PFSK-1 (cell line): Measurements from ENCODE around the gene WDR4.
A peak's percentile ranks its signal among the peaks of the same experiment; 100 is the strongest.

Source experiments
- FOXP2 ChIP-seq: optimal IDR thresholded peaks from 2 replicates; pipeline ENCODE3; 2011; ENCODE audit warnings: borderline replicate concordance, control low read depth, inconsistent platforms; ENCODE audit not compliant: insufficient read depth; ENCODE audit errors: extremely low read length, extremely low read depth
- POLR2AphosphoS5 ChIP-seq: IDR thresholded peaks from 2 replicates; pipeline ENCODE4 v1.6.1; 2012; ENCODE audit warnings: low read depth, mild to moderate bottlenecking, control low read depth, low read length, moderate library complexity
- REST ChIP-seq, 2 experiments: IDR thresholded peaks; 2 replicates each; pipeline versions ENCODE4 v1.6.1 to v1.8.0; 2011 to 2012; ENCODE audit warnings: low read depth in 2 of 2, low read length in 2 of 2, control low read depth in 1 of 2, inconsistent platforms in 1 of 2, mild to moderate bottlenecking in 1 of 2, moderate library complexity in 1 of 2; ENCODE audit not compliant: insufficient read depth in 1 of 2
- SIN3A ChIP-seq: IDR thresholded peaks from 2 replicates; pipeline ENCODE4 v1.6.1; 2012; ENCODE audit warnings: mild to moderate bottlenecking, low read length, moderate library complexity, borderline replicate concordance; ENCODE audit not compliant: insufficient read depth
- TAF1 ChIP-seq: IDR thresholded peaks from 2 replicates; pipeline ENCODE4 v1.6.1; 2012; ENCODE audit warnings: low read length, control low read depth, borderline replicate concordance; ENCODE audit not compliant: insufficient read depth

WDR4 gene

DNA sequence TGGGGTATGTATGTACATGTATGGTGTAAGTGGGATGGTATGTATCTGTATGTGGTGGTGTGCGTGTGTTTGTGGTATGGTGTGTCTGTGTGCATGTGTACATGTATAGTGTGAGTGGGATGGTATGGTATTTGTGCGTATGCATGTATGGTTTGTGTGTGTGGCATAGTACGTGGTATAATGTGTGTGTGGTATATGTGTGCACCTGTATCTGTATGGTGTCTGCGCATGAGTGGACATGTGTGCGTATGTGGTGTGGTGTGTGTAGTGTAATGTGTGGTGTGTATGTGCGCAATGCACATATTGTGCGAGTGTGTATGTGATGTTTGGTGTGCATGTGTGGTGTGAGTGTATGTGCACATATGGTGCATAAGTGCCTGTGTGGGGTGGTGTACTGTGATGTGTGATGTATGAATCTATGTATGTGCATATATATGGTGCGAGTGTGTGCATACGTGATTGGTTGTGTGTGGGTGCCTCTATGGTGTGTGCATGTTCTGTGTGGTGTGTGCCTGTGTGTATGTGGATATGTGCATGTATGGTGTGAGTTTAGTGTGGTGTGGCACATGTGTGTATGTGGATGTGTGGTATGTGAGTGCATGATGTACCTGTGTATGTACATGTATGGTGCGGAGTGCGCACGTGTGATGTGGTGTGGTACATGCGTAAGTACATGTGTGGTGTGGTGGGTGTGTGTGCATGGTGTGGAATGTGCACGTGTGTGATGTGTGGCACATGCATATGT is 38.8 kb downstream of the WDR4 start:
- no peak for TF ChIP-seq TAF1
- no peak for TF ChIP-seq SIN3A
- no peak for TF ChIP-seq REST (IDR thresholded peaks at IDR 0.05; ENCODE audit: insufficient read depth in 1 of 2, low read depth in 2 of 2, low read length in 2 of 2)
- no peak for TF ChIP-seq FOXP2
- TF ChIP-seq POLR2AphosphoS5: no peak; the same call in 1 of the 2 replicates

DNA sequence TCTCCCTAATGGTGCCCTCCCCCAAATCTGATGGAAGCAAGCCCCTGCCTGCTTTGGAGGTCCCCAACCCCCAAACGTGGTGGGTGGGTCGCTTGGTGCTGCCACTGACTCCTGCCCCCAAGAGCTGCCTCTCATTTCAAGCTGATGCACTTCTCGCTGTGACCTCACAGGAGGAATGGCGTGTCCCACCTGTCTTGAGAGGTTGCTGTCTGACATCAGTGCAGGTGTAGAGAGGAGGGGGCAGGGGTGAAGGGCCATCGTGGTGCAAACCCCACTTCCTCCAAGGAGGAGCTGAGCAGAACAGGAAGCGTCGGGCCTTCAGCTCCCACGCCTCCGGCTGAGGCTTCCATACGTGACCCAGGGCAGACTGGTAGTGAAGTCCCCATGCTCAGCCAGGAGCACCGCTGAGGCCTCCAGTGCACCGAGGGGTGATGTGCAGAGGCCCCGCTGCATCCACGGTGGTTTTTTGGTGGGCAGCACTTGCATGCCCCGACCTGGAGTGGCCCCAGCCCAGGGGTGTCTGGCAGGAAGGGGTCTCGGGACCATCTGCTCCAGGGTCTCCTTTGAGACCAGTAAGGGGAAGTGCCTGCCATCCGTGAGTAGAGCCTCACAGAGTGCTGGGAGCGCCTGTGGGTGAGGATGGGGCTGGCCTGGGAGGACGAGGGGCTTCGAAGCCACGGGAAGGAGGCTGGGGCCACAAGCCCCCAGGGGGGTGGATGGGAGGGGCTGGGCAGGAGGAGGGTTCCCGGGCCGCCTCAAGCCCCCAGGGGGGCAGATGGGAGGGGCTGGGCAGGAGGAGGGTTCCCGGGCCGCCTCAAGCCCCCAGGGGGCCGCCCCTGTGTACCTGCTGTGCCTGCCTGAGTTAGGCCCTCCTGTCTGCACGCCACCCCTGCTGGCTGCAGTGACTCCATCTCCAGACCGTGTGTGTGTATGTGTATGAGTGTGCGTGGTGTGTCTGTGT is 39.8 kb downstream of the WDR4 start:
- no peak for TF ChIP-seq POLR2AphosphoS5
- no peak for TF ChIP-seq REST (IDR thresholded peaks at IDR 0.05; ENCODE audit: insufficient read depth in 1 of 2, low read depth in 2 of 2, low read length in 2 of 2)
- no peak for TF ChIP-seq FOXP2
- no peak for TF ChIP-seq SIN3A
- TF ChIP-seq TAF1: no peak

GRCh38 chr21:42837421-42838211 is 41.7 kb downstream of the WDR4 start:
- TF ChIP-seq REST (IDR thresholded peaks at IDR 0.05; ENCODE audit: insufficient read depth in 1 of 2, low read depth in 2 of 2, low read length in 2 of 2) (no peak), POLR2AphosphoS5 (0 out of 2 replicates have a peak, but pooled peaks have one; percentile 40)

DNA sequence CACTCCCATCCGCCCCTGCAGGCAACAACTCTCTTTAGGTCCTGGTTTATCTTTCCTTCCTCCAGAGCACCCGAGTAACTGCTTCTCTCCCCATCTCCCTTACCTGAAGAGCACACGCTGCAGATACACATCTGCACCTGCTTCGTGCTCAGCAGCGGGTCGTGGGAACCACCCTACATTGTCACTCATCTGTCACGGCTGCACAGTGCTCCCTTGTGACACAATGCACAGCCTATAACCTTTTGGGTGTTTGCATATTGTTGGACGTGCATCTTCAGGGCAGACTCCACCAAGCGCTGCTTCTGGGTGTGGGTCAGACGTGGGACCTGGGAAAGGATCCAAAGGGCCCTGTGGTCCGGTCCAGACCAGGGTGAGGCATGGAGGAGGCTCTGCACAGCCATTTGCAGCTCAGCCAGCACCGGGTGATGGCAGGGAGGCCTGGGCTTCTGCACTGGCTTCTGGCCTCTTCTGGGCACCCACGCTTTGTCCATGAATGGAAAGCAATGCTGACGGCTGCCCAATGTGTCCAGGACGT is 42.5 kb downstream of the WDR4 start:
- no peak for TF ChIP-seq FOXP2
- peak; percentile 41; the same call in 1 of the 2 replicates for TF ChIP-seq POLR2AphosphoS5

- TF ChIP-seq TAF1 (no peak), SIN3A (no peak), POLR2AphosphoS5 (no peak), FOXP2 (no peak), REST (IDR thresholded peaks at IDR 0.05; ENCODE audit: insufficient read depth in 1 of 2, low read depth in 2 of 2, low read length in 2 of 2) (no peak)
Observed at GRCh38 chr21:42836402-42836666, 43.0 kb downstream of the WDR4 start.
